HG03442 (cell line): ENCODE measurements around the gene BRMS1L.

Experiments
- ATAC-seq: cut with Tn5 transposase; IDR thresholded peaks from one replicate; pipeline ENCODE4 v1.9.1; 2021; ENCODE audit warnings: mild to moderate bottlenecking, moderate library complexity; ENCODE audit not compliant: unreplicated experiment

BRMS1L gene

GRCh38 chr14:35865611-35866324 lies 39.6 kb downstream of the BRMS1L start:
- no peak for ATAC-seq

- no peak for ATAC-seq
Observed at GRCh38 chr14:35866595-35867279, 40.6 kb downstream of the BRMS1L start.

GRCh38 chr14:35867280-35867629 lies 41.1 kb downstream of the BRMS1L start:
- ATAC-seq: no peak

GRCh38 chr14:35875296-35875695 lies 49.2 kb downstream of the BRMS1L start:
- ATAC-seq: no peak

GRCh38 chr14:35877276-35877675 lies 51.1 kb downstream of the BRMS1L start:
- no peak for ATAC-seq

GRCh38 chr14:35878272-35879150 lies 52.4 kb downstream of the BRMS1L start:
- no peak for ATAC-seq

- no peak for ATAC-seq
Observed at GRCh38 chr14:35879151-35879648, 53.1 kb downstream of the BRMS1L start.

- ATAC-seq: no peak
Observed at GRCh38 chr14:35879654-35880249, 53.6 kb downstream of the BRMS1L start.

- no peak for ATAC-seq
Observed at GRCh38 chr14:35881280-35881679, 55.1 kb downstream of the BRMS1L start.

- ATAC-seq: no peak
Observed at GRCh38 chr14:35883677-35884293, 57.6 kb downstream of the BRMS1L start.

- no peak for ATAC-seq
Observed at GRCh38 chr14:35890308-35890707, 64.2 kb downstream of the BRMS1L start.

GRCh38 chr14:35895256-35895655 lies 69.1 kb downstream of the BRMS1L start:
- no peak for ATAC-seq

- no peak for ATAC-seq
Observed at GRCh38 chr14:35897616-35898111, 71.5 kb downstream of the BRMS1L start.

GRCh38 chr14:35898217-35898775 lies 72.2 kb downstream of the BRMS1L start:
- ATAC-seq: no peak

GRCh38 chr14:35900741-35901140 lies 74.6 kb downstream of the BRMS1L start:
- ATAC-seq: no peak

GRCh38 chr14:35909665-35910064 lies 83.5 kb downstream of the BRMS1L start:
- no peak for ATAC-seq

GRCh38 chr14:35910191-35910590 lies 84.1 kb downstream of the BRMS1L start:
- no peak for ATAC-seq

- no peak for ATAC-seq
Observed at GRCh38 chr14:35911097-35911496, 85.0 kb downstream of the BRMS1L start.

GRCh38 chr14:35915185-35915584 lies 89.0 kb downstream of the BRMS1L start:
- ATAC-seq: no peak

GRCh38 chr14:35915775-35916174 lies 89.6 kb downstream of the BRMS1L start:
- no peak for ATAC-seq
